SKM-1 (cell line): ENCODE data around the gene INTS15.
A peak's percentile ranks its signal among the peaks of the same experiment; 100 is the strongest.

ENCODE experiments used
- DNase-seq: peaks from one replicate; lab custom pipeline; 2025; ENCODE audit not compliant: unreplicated experiment; lab: John Stamatoyannopoulos, UW

INTS15 gene

GRCh38 chr7:6589829-6590644 lies at the start of gene INTS15:
TSS of gene INTS15 (plus strand) at chr7:6590021. CDS start at chr7:6590284, 263 bp downstream.
- peak; percentile 50 for DNase-seq

GRCh38 chr7:6542368-6542767 lies 47.5 kb upstream of the INTS15 start:
- DNase-seq, result no peak

GRCh38 chr7:6545398-6546126 lies 44.3 kb upstream of the INTS15 start:
- no peak for DNase-seq

GRCh38 chr7:6546498-6547251 lies 43.1 kb upstream of the INTS15 start:
- no peak for DNase-seq

- no peak for DNase-seq
These were observed 42.4 kb upstream of the INTS15 start for GRCh38 chr7:6547400-6547799.

- DNase-seq, result no peak
These were observed 38.8 kb upstream of the INTS15 start, which contains the start of gene GRID2IP for GRCh38 chr7:6551016-6551511. TSS of gene GRID2IP (minus strand) at chr7:6551461. CDS start at chr7:6551436, 25 bp downstream.

GRCh38 chr7:6553448-6554044 lies 36.3 kb upstream of the INTS15 start:
- DNase-seq, result no peak

- DNase-seq, result no peak
These were observed 35.0 kb upstream of the INTS15 start for GRCh38 chr7:6554848-6555247.

- DNase-seq, result no peak
These were observed 33.6 kb upstream of the INTS15 start for GRCh38 chr7:6556196-6556595.

GRCh38 chr7:6558837-6559236 lies 31.0 kb upstream of the INTS15 start:
- DNase-seq, result peak; percentile 19

- DNase-seq, result no peak
These were observed 29.9 kb upstream of the INTS15 start for GRCh38 chr7:6559896-6560295.

GRCh38 chr7:6562106-6562505 lies 27.7 kb upstream of the INTS15 start:
- no peak for DNase-seq

GRCh38 chr7:6563936-6564770 lies 25.7 kb upstream of the INTS15 start:
- DNase-seq, result no peak

- no peak for DNase-seq
These were observed 24.2 kb upstream of the INTS15 start for GRCh38 chr7:6565655-6566054.

- DNase-seq, result no peak
These were observed 21.9 kb upstream of the INTS15 start for GRCh38 chr7:6567886-6568285.

- no peak for DNase-seq
These were observed 18.6 kb upstream of the INTS15 start for GRCh38 chr7:6571160-6571779.

GRCh38 chr7:6575281-6576023 lies 14.4 kb upstream of the INTS15 start:
- DNase-seq, result no peak

- no peak for DNase-seq
These were observed 13.6 kb upstream of the INTS15 start for GRCh38 chr7:6576024-6576866.
